ENCODE data around the gene KLK1. TPM values are rescaled to one million over a fixed set of nuclear protein-coding genes. Genes with fewer than 3 reads are reported as not detected.

The KLK1 gene
- total and polyA plus RNA-seq, 2 of the 13 experiments (the other 11 are each of a cell fraction or from before 2014, with no cell fraction given): not detected

GRCh38 chr19:50790922-50791467, 32.6 kb downstream of the KLK1 start (continued):
- peak in 1 of 2 experiments; percentile 98; a peak in 2 of 4 replicates for TF ChIP-seq NR2F1 (CRISPR knock-in tag; IDR thresholded peaks at IDR 0.05)
- peak; percentile 84 for TF ChIP-seq NCOR1 (IDR thresholded peaks at IDR 0.05; ENCODE audit: borderline replicate concordance, low read length)
- TF ChIP-seq TRIM24 (CRISPR knock-in tag; IDR thresholded peaks at IDR 0.05): no peak

DNA sequence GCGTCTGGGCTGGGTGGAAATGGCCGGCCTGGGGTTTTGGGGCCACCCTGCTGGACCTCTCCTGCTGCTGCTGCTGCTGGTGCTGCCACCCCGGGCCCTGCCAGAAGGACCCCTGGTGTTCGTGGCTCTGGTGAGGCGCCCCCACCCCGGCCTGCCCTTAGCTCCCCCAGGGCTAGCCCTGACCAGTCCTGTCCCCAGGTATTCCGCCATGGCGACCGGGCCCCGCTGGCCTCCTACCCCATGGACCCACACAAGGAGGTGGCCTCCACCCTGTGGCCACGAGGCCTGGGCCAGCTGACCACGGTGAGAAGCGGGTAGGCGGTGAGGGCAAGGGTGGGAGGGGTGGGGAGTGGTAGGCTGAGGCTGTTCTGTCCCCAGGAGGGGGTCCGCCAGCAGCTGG, 33.2 kb downstream of the KLK1 start, which contains the start of gene ACP4:
Gene ACP4, plus strand, starts transcription at position 20 of the 400 bp plus-strand sequence. Its CDS starts 0 bp downstream, at position 20.
- Histone ChIP-seq H3K4me1 (ENCODE audit: insufficient read depth, low read length) (peaks cover 14% of the 10 kb centered on the region), H2AFZ (ENCODE audit: low read length) (no peak within 1 kb of the TSS), H3K4me2 (ENCODE audit: low read depth, low read length) (peak within 1 kb of the TSS; percentile 56; the same call in 1 of the 2 replicates), H3K4me3 (replicated peaks in 1 of 3; ENCODE audit: insufficient read depth in 1 of 3, low read depth in 2 of 3, low read length in 3 of 3) (no peak within 1 kb of the TSS), H3K9me3 (ENCODE audit: low read length) (no peaks in the 10 kb centered on the region), H4K20me1 (ENCODE audit: insufficient read depth, low read length) (peaks cover 3% of the 10 kb centered on the region), H3K36me3 (replicated peaks in 1 of 2; ENCODE audit: control insufficient read depth in 1 of 2, insufficient read depth in 2 of 2, low read length in 2 of 2) (no peaks in the 10 kb centered on the region), H3K79me2 (ENCODE audit: insufficient read depth, low read length) (no peaks in the 10 kb centered on the region), H3K9ac (ENCODE audit: insufficient read depth, low read depth, low read length) (no peak within 1 kb of the TSS), H3K27ac (ENCODE audit: extremely low read length, insufficient read depth, low read length) (no peak within 1 kb of the TSS), H3K27me3 (ENCODE audit: control insufficient read depth in 1 of 2, insufficient read depth in 2 of 2, low read length in 2 of 2) (no peaks in the 10 kb centered on the region; a peak in 1 of 5 replicates)
- 92% methylated on average over 8 of the region's 15 CpGs for WGBS (ENCODE audit: low lambda C conversion rate)
- in situ Hi-C loops (cut with HindIII; ENCODE audit: extremely low pct_ligation_motif_present, low pct_unique_long_range_greater_than_20kb): loop anchor here (25.0 kb wide), 1 partner anchor 428 kb away; the partner anchor contains the start of gene NAPSA
- no peak for DNase-seq (ENCODE audit: low spot score)
- peak; percentile 6 for ATAC-seq
- FAIRE-seq: no peak
- CTCF ChIA-PET (ENCODE audit: low intra/inter-chr PET ratio, low total read pairs): no interaction called here
- POLR2A ChIA-PET: no interaction called here
- TF ChIP-seq SRF (IDR thresholded peaks at IDR 0.05; ENCODE audit: low read depth, low read length) (no peak), TBX2 (CRISPR knock-in tag; IDR thresholded peaks at IDR 0.05; ENCODE audit: borderline replicate concordance) (no peak), ZNF235 (CRISPR knock-in tag; IDR thresholded peaks at IDR 0.05; ENCODE audit: borderline replicate concordance) (no peak), CC2D1A (CRISPR knock-in tag; IDR thresholded peaks at IDR 0.05) (no peak), SMARCC2 (IDR thresholded peaks at IDR 0.05) (no peak), POGK (CRISPR knock-in tag; conservative IDR thresholded peaks at IDR 0.05) (no peak)
- TF ChIP-seq, protein P1, sequence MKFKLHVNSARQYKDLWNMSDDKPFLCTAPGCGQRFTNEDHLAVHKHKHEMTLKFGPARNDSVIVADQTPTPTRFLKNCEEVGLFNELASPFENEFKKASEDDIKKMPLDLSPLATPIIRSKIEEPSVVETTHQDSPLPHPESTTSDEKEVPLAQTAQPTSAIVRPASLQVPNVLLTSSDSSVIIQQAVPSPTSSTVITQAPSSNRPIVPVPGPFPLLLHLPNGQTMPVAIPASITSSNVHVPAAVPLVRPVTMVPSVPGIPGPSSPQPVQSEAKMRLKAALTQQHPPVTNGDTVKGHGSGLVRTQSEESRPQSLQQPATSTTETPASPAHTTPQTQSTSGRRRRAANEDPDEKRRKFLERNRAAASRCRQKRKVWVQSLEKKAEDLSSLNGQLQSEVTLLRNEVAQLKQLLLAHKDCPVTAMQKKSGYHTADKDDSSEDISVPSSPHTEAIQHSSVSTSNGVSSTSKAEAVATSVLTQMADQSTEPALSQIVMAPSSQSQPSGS (CRISPR knock-in tag; IDR thresholded peaks at IDR 0.05): no peak
- TF ChIP-seq, protein P2, sequence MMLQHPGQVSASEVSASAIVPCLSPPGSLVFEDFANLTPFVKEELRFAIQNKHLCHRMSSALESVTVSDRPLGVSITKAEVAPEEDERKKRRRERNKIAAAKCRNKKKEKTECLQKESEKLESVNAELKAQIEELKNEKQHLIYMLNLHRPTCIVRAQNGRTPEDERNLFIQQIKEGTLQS (CRISPR knock-in tag; IDR thresholded peaks at IDR 0.05): no peak
- intact Hi-C loops (cut with micrococcal nuclease; ENCODE audit: unreplicated experiment): no loop called here
- BruUV-seq (replicated peaks): no TSS peak

Measured in HepG2 (cell line).